ENCODE measurements around the gene TC2N.

DNA sequence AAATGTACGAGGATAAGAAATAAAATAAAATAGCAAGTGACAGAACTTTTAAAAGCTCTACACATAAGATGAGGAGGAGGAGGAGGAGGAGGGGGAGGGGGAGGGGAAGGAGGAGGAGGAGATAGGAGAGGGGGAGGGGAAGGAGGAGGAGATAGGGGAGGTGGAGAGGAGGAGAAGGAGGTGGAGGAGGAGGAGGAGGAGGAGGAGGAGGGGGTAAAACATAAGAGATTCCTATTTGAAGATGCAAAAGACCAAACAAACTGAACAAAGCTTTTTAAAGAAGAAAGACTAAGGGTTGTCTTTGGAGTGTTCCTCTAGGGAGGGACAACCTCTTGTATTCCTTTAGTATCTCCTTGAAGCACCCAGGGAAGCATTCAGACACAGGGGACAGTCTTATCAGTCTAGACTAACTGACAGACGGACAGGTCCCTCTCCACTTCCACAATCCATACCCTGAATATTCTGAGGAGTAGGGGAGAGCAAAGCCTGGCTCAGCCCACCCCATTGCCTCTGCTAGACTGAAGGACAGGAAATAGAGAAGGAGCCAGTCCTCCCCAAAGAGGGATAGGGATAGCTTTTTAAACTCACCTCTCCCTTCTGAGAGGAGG lies 12.9 kb downstream of the TC2N start:
- TF ChIP-seq, protein P1, sequence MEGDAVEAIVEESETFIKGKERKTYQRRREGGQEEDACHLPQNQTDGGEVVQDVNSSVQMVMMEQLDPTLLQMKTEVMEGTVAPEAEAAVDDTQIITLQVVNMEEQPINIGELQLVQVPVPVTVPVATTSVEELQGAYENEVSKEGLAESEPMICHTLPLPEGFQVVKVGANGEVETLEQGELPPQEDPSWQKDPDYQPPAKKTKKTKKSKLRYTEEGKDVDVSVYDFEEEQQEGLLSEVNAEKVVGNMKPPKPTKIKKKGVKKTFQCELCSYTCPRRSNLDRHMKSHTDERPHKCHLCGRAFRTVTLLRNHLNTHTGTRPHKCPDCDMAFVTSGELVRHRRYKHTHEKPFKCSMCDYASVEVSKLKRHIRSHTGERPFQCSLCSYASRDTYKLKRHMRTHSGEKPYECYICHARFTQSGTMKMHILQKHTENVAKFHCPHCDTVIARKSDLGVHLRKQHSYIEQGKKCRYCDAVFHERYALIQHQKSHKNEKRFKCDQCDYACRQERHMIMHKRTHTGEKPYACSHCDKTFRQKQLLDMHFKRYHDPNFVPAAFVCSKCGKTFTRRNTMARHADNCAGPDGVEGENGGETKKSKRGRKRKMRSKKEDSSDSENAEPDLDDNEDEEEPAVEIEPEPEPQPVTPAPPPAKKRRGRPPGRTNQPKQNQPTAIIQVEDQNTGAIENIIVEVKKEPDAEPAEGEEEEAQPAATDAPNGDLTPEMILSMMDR (IDR thresholded peaks at IDR 0.05; ENCODE audit: insufficient read depth, low read depth, low read length) = no peak
- no peak for TF ChIP-seq EZH2 (IDR thresholded peaks at IDR 0.05; ENCODE audit: insufficient read depth, low read length)

Measured in astrocyte (in vitro differentiated cells and primary cell).